Fibroblast of villous mesenchyme (primary cell): Measurements from ENCODE around the gene CELF4. TPM values are rescaled to one million over a fixed set of nuclear protein-coding genes. Genes with fewer than 3 reads are reported as not detected.

ENCODE experiments used
- DNase-seq: peaks from one replicate; pipeline ENCODE4 v3.0.0-alpha.2; 2010; ENCODE audit warnings: low read depth
- H3K4me3 ChIP-seq: 2 replicates; pipeline ENCODE4 v1.5.1; 2011; ENCODE audit warnings: low read depth, mild to moderate bottlenecking, low read length
- CTCF ChIP-seq: IDR thresholded peaks from 2 replicates; pipeline ENCODE4 v1.5.1; 2012; ENCODE audit warnings: low read depth, mild to moderate bottlenecking, low read length; ENCODE audit not compliant: insufficient read depth
- total RNA-seq: library from RNA; depleted of rRNA; stranded (reverse); fragments of >200 nt; gene quantifications from 2 replicates; pipeline ENCODE4 v1.2.3, GENCODE V29; 2012

The CELF4 gene
- total RNA-seq, 1 donor: not detected

GRCh38 chr18:37260367-37261093 lies 305.1 kb downstream of the CELF4 start:
- H3K4me3 ChIP-seq: no peak overlapping the region
- DNase-seq: no peak
- TF ChIP-seq CTCF: no peak

GRCh38 chr18:37259711-37260110 lies 305.9 kb downstream of the CELF4 start:
- no peak for DNase-seq
- no peak overlapping the region for H3K4me3 ChIP-seq
- no peak for TF ChIP-seq CTCF

GRCh38 chr18:37258819-37259218 lies 306.8 kb downstream of the CELF4 start:
- no peak for DNase-seq
- no peak for TF ChIP-seq CTCF
- H3K4me3 ChIP-seq: no peak overlapping the region

GRCh38 chr18:37258131-37258530 lies 307.5 kb downstream of the CELF4 start:
- DNase-seq: no peak
- H3K4me3 ChIP-seq: no peak overlapping the region
- no peak for TF ChIP-seq CTCF

- H3K4me3 ChIP-seq: no peak overlapping the region
- TF ChIP-seq CTCF: no peak
- no peak for DNase-seq
Measured at GRCh38 chr18:37254973-37255372, 310.6 kb downstream of the CELF4 start.

- DNase-seq: no peak
- no peak overlapping the region for H3K4me3 ChIP-seq
- no peak for TF ChIP-seq CTCF
Measured at GRCh38 chr18:37254236-37254754, 311.3 kb downstream of the CELF4 start.
